ENCODE data around the gene KRTAP4-1.
"Not testable (repeated sequence)": the region's sequence is repeated elsewhere in the genome, so short reads cannot be mapped to it uniquely, and the experiment has no call there.

KRTAP4-1 gene

GRCh38 chr17:41171886-41172285 lies 12.8 kb downstream of the KRTAP4-1 start:
- no peak for DNase-seq (ENCODE audit: low read depth)

- no peak for DNase-seq (ENCODE audit: low read depth)
Observed at GRCh38 chr17:41168121-41168520, 16.6 kb downstream of the KRTAP4-1 start, which contains the start of gene KRTAP4-3. KRTAP4-3 (minus strand) TSS chr17:41168221; CDS start chr17:41168172, 49 bp downstream.

GRCh38 chr17:41167561-41167960 lies 17.1 kb downstream of the KRTAP4-1 start:
- no peak for DNase-seq (ENCODE audit: low read depth)

- no peak for DNase-seq (ENCODE audit: low read depth)
Observed at GRCh38 chr17:41163828-41164227, 20.9 kb downstream of the KRTAP4-1 start.

GRCh38 chr17:41160648-41161047 lies 24.1 kb downstream of the KRTAP4-1 start, which contains the start of gene KRTAP4-4:
KRTAP4-4 (minus strand) TSS chr17:41160748; CDS start chr17:41160691, 57 bp downstream.
- DNase-seq (ENCODE audit: low read depth) = no peak

GRCh38 chr17:41160190-41160589 lies 24.5 kb downstream of the KRTAP4-1 start:
- DNase-seq (ENCODE audit: low read depth) = not testable (repeated sequence)

GRCh38 chr17:41153856-41154255 lies 30.9 kb downstream of the KRTAP4-1 start:
- DNase-seq (ENCODE audit: low read depth) = no peak

GRCh38 chr17:41151525-41151924 lies 33.2 kb downstream of the KRTAP4-1 start:
- DNase-seq (ENCODE audit: low read depth) = no peak

GRCh38 chr17:41150026-41150425 lies 34.7 kb downstream of the KRTAP4-1 start:
- DNase-seq (ENCODE audit: low read depth) = no peak

GRCh38 chr17:41149652-41149985 lies 35.1 kb downstream of the KRTAP4-1 start, which contains the start of gene KRTAP4-5:
KRTAP4-5 (minus strand) TSS chr17:41149825; CDS start chr17:41149767, 58 bp downstream.
- DNase-seq (ENCODE audit: low read depth) = no peak

- not testable (repeated sequence) for DNase-seq (ENCODE audit: low read depth)
Observed at GRCh38 chr17:41148971-41149651, 35.6 kb downstream of the KRTAP4-1 start.

- no peak for DNase-seq (ENCODE audit: low read depth)
Observed at GRCh38 chr17:41147531-41148204, 37.0 kb downstream of the KRTAP4-1 start.

- DNase-seq (ENCODE audit: low read depth) = no peak
Observed at GRCh38 chr17:41145261-41145660, 39.5 kb downstream of the KRTAP4-1 start.

GRCh38 chr17:41144846-41145245 lies 39.9 kb downstream of the KRTAP4-1 start:
- DNase-seq (ENCODE audit: low read depth) = no peak

GRCh38 chr17:41141361-41141760 lies 43.4 kb downstream of the KRTAP4-1 start:
- no peak for DNase-seq (ENCODE audit: low read depth)

- peak; percentile 86 for DNase-seq (ENCODE audit: low read depth)
Observed at GRCh38 chr17:41140360-41141131, 44.2 kb downstream of the KRTAP4-1 start, which contains the start of gene KRTAP4-6. KRTAP4-6 (minus strand) TSS chr17:41140544; CDS start chr17:41140487, 57 bp downstream.

GRCh38 chr17:41139865-41140264 lies 44.8 kb downstream of the KRTAP4-1 start:
- DNase-seq (ENCODE audit: low read depth) = not testable (repeated sequence)

Measured in GM04504 (cell line).